Umbilical cord (tissue), 2 donors: Measurements from ENCODE around the gene NSUN2. TPM values are rescaled to one million over a fixed set of nuclear protein-coding genes. Genes with fewer than 3 reads are reported as not detected.
A peak's percentile ranks its signal among the peaks of the same experiment; 100 is the strongest.

Experiments used
- DNase-seq: peaks from one replicate; pipeline ENCODE4 v3.0.0-alpha.2; 2015; ENCODE audit warnings: low spot score
- total RNA-seq: library from RNA; depleted of rRNA; stranded (reverse); fragments of >200 nt; gene quantifications from one replicate; pipeline ENCODE4 v1.2.3, GENCODE V29; 2014; ENCODE audit warnings: low replicate concordance; ENCODE audit not compliant: insufficient read depth

Gene NSUN2
- total RNA-seq, 1 donor from 2014 or later, result 31.8 TPM

- DNase-seq, result no peak
These were observed 12.0 kb upstream of the NSUN2 start for GRCh38 chr5:6644794-6645241.

- no peak for DNase-seq
These were observed 9.8 kb upstream of the NSUN2 start for GRCh38 chr5:6642655-6643054.

- no peak for DNase-seq
These were observed 5.4 kb upstream of the NSUN2 start for GRCh38 chr5:6638236-6638635.

- no peak for DNase-seq
These were observed 4.7 kb upstream of the NSUN2 start for GRCh38 chr5:6637590-6637989.

- no peak for DNase-seq
These were observed 4.2 kb upstream of the NSUN2 start for GRCh38 chr5:6637022-6637421.

GRCh38 chr5:6636293-6636692 is 3.4 kb upstream of the NSUN2 start:
- DNase-seq, result no peak

GRCh38 chr5:6634788-6635430 is 2.1 kb upstream of the NSUN2 start:
- DNase-seq, result no peak

- peak; percentile 11 for DNase-seq
These were observed 1.5 kb upstream of the NSUN2 start for GRCh38 chr5:6634306-6634705.

GRCh38 chr5:6633469-6634245 is 813 bp upstream of the NSUN2 start:
- peak; percentile 13 for DNase-seq

- no peak for DNase-seq
These were observed 438 bp downstream of the NSUN2 start for GRCh38 chr5:6632324-6632887.

- DNase-seq, result no peak
These were observed 1.4 kb downstream of the NSUN2 start for GRCh38 chr5:6631441-6631840.

GRCh38 chr5:6626508-6626907 is 6.3 kb downstream of the NSUN2 start:
- no peak for DNase-seq

- DNase-seq, result no peak
These were observed 8.9 kb downstream of the NSUN2 start for GRCh38 chr5:6623941-6624340.

- no peak for DNase-seq
These were observed 9.6 kb downstream of the NSUN2 start for GRCh38 chr5:6623228-6623627.

GRCh38 chr5:6616632-6617031 is 16.2 kb downstream of the NSUN2 start:
- DNase-seq, result no peak

GRCh38 chr5:6615034-6615815 is 17.6 kb downstream of the NSUN2 start:
- DNase-seq, result no peak

GRCh38 chr5:6611334-6612256 is 21.2 kb downstream of the NSUN2 start:
- no peak for DNase-seq

- DNase-seq, result no peak
These were observed 24.8 kb downstream of the NSUN2 start for GRCh38 chr5:6608016-6608415.

GRCh38 chr5:6607559-6607936 is 25.3 kb downstream of the NSUN2 start:
- no peak for DNase-seq

GRCh38 chr5:6606884-6607558 is 25.8 kb downstream of the NSUN2 start:
- DNase-seq, result no peak
